Fibroblast of villous mesenchyme (primary cell): ENCODE data around the gene MANSC4. TPM values are rescaled to one million over a fixed set of nuclear protein-coding genes. Genes with fewer than 3 reads are reported as not detected.

Experiments used
- DNase-seq: peaks from one replicate; pipeline ENCODE4 v3.0.0-alpha.2; 2010; ENCODE audit warnings: low read depth
- H3K4me3 ChIP-seq: 2 replicates; pipeline ENCODE4 v1.5.1; 2011; ENCODE audit warnings: low read depth, mild to moderate bottlenecking, low read length
- total RNA-seq: library from RNA; depleted of rRNA; stranded (reverse); fragments of >200 nt; gene quantifications from 2 replicates; pipeline ENCODE4 v1.2.3, GENCODE V29; 2012
- TF ChIP-seq, protein P1 (sequence below): IDR thresholded peaks from 2 replicates; pipeline ENCODE4 v1.5.1; 2012; ENCODE audit warnings: low read depth, mild to moderate bottlenecking, low read length; ENCODE audit not compliant: insufficient read depth

The MANSC4 gene
- total RNA-seq, 1 donor = not detected

DNA sequence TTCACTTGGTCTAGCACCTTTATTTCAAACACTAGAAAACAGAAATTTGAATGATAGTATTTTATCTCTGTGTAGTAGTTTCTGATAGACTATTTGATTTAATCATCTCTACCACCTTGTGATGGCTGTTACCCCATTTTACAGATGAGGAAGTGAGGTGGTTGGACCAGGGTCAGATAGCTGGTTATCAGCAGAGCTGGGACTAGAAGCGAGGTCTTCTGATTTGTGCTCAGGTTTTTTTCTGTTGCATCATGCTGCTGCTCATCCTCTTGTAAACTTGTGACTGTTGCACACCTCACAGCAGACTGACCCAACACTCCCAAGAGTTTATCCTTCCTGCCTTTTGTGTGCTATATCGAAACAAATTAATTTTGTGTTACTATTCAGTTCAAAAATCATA, 10.1 kb upstream of the MANSC4 start:
- TF ChIP-seq, protein P1, sequence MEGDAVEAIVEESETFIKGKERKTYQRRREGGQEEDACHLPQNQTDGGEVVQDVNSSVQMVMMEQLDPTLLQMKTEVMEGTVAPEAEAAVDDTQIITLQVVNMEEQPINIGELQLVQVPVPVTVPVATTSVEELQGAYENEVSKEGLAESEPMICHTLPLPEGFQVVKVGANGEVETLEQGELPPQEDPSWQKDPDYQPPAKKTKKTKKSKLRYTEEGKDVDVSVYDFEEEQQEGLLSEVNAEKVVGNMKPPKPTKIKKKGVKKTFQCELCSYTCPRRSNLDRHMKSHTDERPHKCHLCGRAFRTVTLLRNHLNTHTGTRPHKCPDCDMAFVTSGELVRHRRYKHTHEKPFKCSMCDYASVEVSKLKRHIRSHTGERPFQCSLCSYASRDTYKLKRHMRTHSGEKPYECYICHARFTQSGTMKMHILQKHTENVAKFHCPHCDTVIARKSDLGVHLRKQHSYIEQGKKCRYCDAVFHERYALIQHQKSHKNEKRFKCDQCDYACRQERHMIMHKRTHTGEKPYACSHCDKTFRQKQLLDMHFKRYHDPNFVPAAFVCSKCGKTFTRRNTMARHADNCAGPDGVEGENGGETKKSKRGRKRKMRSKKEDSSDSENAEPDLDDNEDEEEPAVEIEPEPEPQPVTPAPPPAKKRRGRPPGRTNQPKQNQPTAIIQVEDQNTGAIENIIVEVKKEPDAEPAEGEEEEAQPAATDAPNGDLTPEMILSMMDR = no peak
- peak; percentile 29 for DNase-seq
- H3K4me3 ChIP-seq = no peak overlapping the region

GRCh38 chr12:27787559-27787958, 7.5 kb upstream of the MANSC4 start:
- peak; percentile 79 for DNase-seq
- no peak overlapping the region for H3K4me3 ChIP-seq
- TF ChIP-seq, protein P1 = no peak

- H3K4me3 ChIP-seq = no peak overlapping the region
- peak; percentile 73 for DNase-seq
- TF ChIP-seq, protein P1 = no peak
Measured at GRCh38 chr12:27785882-27786570, 6.0 kb upstream of the MANSC4 start.

DNA sequence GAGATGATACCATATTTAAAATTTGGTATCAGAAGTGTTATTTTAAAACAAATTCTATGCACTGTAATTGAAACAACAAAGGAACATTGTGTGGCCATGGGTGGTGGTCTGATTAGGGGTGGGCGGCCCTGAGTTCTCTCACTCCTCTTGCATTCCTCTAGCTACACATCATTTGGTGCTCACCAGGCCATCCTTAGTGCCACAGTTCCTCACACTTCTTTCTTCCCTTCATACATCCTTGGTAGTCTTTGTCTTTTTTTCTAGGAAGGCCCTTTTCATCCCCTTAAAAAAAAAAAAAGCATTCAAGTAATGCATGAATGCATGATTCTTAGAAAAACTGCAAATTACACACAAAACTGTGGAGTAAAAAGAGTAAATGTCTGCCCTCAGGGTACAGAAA, 2.4 kb upstream of the MANSC4 start:
- TF ChIP-seq, protein P1 = no peak
- DNase-seq = no peak
- no peak overlapping the region for H3K4me3 ChIP-seq

DNA sequence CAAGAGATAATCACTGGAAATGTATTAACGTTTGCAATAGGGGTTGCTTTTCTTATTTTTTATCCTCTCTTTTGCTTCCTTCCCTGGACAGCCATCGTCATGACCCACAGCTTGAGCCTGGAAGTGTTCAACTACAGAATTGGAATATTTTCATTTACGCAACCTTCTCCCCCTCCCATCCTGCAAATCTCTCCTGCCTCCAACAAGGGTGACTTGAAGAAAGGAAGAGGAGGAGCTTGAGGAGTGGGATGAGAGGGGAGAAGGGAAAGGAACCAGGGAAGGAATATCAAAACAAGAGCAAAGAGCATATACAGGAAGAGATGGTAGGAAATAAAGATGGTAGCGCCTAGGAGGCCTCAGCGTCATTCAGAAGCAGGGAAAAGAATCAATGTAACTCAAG, 1.6 kb upstream of the MANSC4 start:
- TF ChIP-seq, protein P1 = no peak
- DNase-seq = peak; percentile 65
- peak overlapping the region; percentile 76 for H3K4me3 ChIP-seq

DNA sequence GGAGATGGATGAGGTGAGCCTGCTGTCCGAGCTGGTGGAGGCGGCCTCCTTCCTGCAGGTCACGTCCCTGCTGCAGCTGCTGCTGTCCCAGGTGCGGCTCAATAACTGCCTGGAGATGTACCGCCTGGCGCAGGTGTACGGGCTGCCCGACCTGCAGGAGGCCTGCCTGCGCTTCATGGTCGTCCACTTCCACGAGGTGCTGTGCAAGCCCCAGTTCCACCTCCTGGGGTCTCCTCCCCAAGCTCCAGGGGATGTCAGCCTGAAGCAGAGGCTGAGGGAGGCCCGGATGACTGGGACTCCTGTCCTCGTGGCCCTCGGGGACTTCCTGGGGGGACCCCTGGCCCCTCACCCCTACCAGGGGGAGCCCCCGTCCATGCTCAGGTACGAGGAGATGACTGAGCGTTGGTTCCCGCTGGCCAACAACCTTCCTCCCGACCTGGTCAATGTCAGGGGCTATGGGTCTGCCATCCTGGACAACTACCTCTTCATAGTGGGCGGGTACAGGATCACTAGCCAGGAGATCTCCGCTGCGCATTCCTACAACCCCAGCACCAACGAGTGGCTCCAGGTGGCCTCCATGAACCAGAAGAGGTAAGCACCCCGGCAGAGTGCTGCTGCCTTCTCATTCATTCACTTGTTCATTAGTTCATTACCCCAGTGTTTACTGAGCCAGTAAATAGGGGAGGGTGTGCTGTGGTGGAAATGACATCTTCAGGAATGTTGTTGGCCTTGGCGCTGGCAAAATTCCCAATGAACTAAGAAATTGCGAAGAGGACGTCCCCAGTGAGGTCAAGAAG, 774 bp upstream of the MANSC4 start:
- TF ChIP-seq, protein P1 = no peak
- H3K4me3 ChIP-seq = peak overlapping the region; percentile 76
- peak; percentile 64 for DNase-seq
